Esophagus squamous epithelium (tissue), 4 donors: ENCODE measurements around the gene EGFLAM.
"Not testable (repeated sequence)": the region's sequence is repeated elsewhere in the genome, so short reads cannot be mapped to it uniquely, and the experiment has no call there.

Experiments
- POLR2A ChIP-seq, 4 donors: fragments of 450-650 bp; IDR thresholded peaks; one replicate each; pipeline ENCODE4 v1.6.1; 2017; ENCODE audit warnings: antibody characterized with exemption in 4 of 4, mild to moderate bottlenecking in 4 of 4, moderate library complexity in 3 of 4
- TF ChIP-seq, protein P1 (sequence below), 6 experiments: fragments of 450-650 bp in 4 of 6; fragments of 200-600 bp in 2 of 6; sonication (generic) in 2 of 6; IDR thresholded peaks; one replicate each; pipeline ENCODE4 v1.5.1; 2016 to 2019; ENCODE audit warnings: antibody characterized with exemption in 6 of 6, mild to moderate bottlenecking in 4 of 6, moderate library complexity in 4 of 6

DNA sequence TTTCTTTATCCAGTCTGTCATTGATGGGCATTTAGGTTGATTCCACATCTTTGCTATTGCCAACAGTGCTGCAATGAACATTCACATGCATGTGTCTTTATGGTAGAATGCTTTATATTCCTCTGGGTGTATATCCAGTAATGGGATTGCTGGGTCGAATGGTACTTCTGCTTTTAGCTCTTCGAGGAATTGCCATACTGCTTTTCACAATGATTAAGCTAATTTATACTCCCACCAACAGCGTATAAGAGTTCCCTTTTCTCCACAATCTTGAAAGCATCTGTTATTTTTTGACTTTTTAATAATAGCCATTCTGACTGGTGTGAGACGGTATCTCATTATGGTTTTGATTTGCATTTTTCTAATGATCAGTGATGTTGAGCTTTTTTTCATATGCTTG, 74.8 kb downstream of the EGFLAM start:
- TF ChIP-seq, protein P1, sequence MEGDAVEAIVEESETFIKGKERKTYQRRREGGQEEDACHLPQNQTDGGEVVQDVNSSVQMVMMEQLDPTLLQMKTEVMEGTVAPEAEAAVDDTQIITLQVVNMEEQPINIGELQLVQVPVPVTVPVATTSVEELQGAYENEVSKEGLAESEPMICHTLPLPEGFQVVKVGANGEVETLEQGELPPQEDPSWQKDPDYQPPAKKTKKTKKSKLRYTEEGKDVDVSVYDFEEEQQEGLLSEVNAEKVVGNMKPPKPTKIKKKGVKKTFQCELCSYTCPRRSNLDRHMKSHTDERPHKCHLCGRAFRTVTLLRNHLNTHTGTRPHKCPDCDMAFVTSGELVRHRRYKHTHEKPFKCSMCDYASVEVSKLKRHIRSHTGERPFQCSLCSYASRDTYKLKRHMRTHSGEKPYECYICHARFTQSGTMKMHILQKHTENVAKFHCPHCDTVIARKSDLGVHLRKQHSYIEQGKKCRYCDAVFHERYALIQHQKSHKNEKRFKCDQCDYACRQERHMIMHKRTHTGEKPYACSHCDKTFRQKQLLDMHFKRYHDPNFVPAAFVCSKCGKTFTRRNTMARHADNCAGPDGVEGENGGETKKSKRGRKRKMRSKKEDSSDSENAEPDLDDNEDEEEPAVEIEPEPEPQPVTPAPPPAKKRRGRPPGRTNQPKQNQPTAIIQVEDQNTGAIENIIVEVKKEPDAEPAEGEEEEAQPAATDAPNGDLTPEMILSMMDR (IDR thresholded peaks at IDR 0.05): not testable (repeated sequence)
- TF ChIP-seq POLR2A (IDR thresholded peaks at IDR 0.05): not testable (repeated sequence)
